Large intestine (tissue), 3 donors: ENCODE results near the gene KCNT2. TPM values are rescaled to one million over a fixed set of nuclear protein-coding genes. Genes with fewer than 3 reads are reported as not detected.
"Not testable (repeated sequence)": the region's sequence is repeated elsewhere in the genome, so short reads cannot be mapped to it uniquely, and the experiment has no call there.

Source experiments
- DNase-seq, 2 donors: peaks; one replicate each; pipeline versions ENCODE4 v3.0.0 to v3.0.0-alpha.2; 2013
- H3K27ac ChIP-seq: one replicate; pipeline ENCODE4 v1.5.1; 2013; ENCODE audit warnings: low read length
- H3K27me3 ChIP-seq: 2 replicates; pipeline ENCODE4 v1.6.1; 2013; ENCODE audit warnings: low read length; ENCODE audit not compliant: control insufficient read depth, insufficient read depth
- H3K36me3 ChIP-seq: 2 replicates; pipeline ENCODE4 v1.6.1; 2013; ENCODE audit warnings: low read length; ENCODE audit not compliant: control insufficient read depth, insufficient read depth
- H3K4me1 ChIP-seq: one replicate; pipeline ENCODE4 v1.6.1; 2013; ENCODE audit warnings: low read length; ENCODE audit not compliant: control insufficient read depth, insufficient read depth
- H3K4me3 ChIP-seq: one replicate; pipeline ENCODE4 v1.5.1; 2013; ENCODE audit warnings: low read length
- H3K9me3 ChIP-seq: one replicate; pipeline ENCODE4 v1.6.1; 2013; ENCODE audit warnings: mild to moderate bottlenecking, low read depth, low read length, moderate library complexity; ENCODE audit not compliant: control insufficient read depth
- WGBS: methylation state at CpG from one replicate; pipeline ENCODE4 v1.1.5; 2013; ENCODE audit warnings: low lambda C conversion rate; ENCODE audit not compliant: insufficient coverage; 5-methylcytosine and 5-hydroxymethylcytosine counted together
- polyA plus RNA-seq: library from polyadenylated mRNA; unstranded; fragments of 120-200 nt; gene quantifications from one replicate; pipeline ENCODE4 v1.2.1, GENCODE V29; 2013

The KCNT2 gene
- polyA plus RNA-seq, 1 donor, result 3.5 TPM

GRCh38 chr1:196550731-196551130, 57.5 kb downstream of the KCNT2 start:
- Histone ChIP-seq H3K9me3 (no peaks in the 10 kb centered on the region), H3K4me3 (no peak overlapping the region), H3K27me3 (no peaks in the 10 kb centered on the region), H3K27ac (no peak overlapping the region), H3K36me3 (no peaks in the 10 kb centered on the region), H3K4me1 (no peaks in the 10 kb centered on the region)
- no peak for DNase-seq

- H3K4me3 ChIP-seq, result no peak overlapping the region
- WGBS, result 94% methylated on average over 3 of the region's 3 CpGs
- no peaks in the 10 kb centered on the region for H3K4me1 ChIP-seq
- DNase-seq, result no peak
- no peaks in the 10 kb centered on the region for H3K27me3 ChIP-seq
- H3K9me3 ChIP-seq, result no peaks in the 10 kb centered on the region
- H3K27ac ChIP-seq, result no peak overlapping the region
- H3K36me3 ChIP-seq, result no peaks in the 10 kb centered on the region
Measured at GRCh38 chr1:196546272-196547111, 61.7 kb downstream of the KCNT2 start.

GRCh38 chr1:196545222-196545621, 63.0 kb downstream of the KCNT2 start:
- no peaks in the 10 kb centered on the region for H3K27me3 ChIP-seq
- H3K4me3 ChIP-seq, result no peak overlapping the region
- no peak for DNase-seq
- no peak overlapping the region for H3K27ac ChIP-seq
- no peaks in the 10 kb centered on the region for H3K9me3 ChIP-seq
- no peaks in the 10 kb centered on the region for H3K4me1 ChIP-seq
- WGBS, result 83% methylated on average over 1 of the region's 1 CpG
- H3K36me3 ChIP-seq, result no peaks in the 10 kb centered on the region

GRCh38 chr1:196544617-196545016, 63.6 kb downstream of the KCNT2 start:
- no peaks in the 10 kb centered on the region for H3K27me3 ChIP-seq
- H3K4me1 ChIP-seq, result no peaks in the 10 kb centered on the region
- H3K27ac ChIP-seq, result no peak overlapping the region
- DNase-seq, result no peak
- WGBS, result no CpG with 5 or more reads among the region's 1 CpG
- H3K9me3 ChIP-seq, result no peaks in the 10 kb centered on the region
- H3K4me3 ChIP-seq, result no peak overlapping the region
- H3K36me3 ChIP-seq, result no peaks in the 10 kb centered on the region

GRCh38 chr1:196543833-196544232, 64.4 kb downstream of the KCNT2 start:
- Histone ChIP-seq H3K9me3 (no peaks in the 10 kb centered on the region), H3K36me3 (no peaks in the 10 kb centered on the region), H3K27ac (no peak overlapping the region), H3K4me1 (no peaks in the 10 kb centered on the region), H3K27me3 (no peaks in the 10 kb centered on the region), H3K4me3 (no peak overlapping the region)
- 100% methylated on average over 1 of the region's 3 CpGs for WGBS
- DNase-seq, result no peak

GRCh38 chr1:196538473-196538872, 69.8 kb downstream of the KCNT2 start:
- DNase-seq, result no peak
- Histone ChIP-seq H3K27ac (no peak overlapping the region), H3K9me3 (peaks cover 9% of the 10 kb centered on the region), H3K36me3 (no peaks in the 10 kb centered on the region), H3K4me1 (no peaks in the 10 kb centered on the region), H3K4me3 (no peak overlapping the region), H3K27me3 (no peaks in the 10 kb centered on the region)
- no CpG with 5 or more reads among the region's 4 CpGs for WGBS

- Histone ChIP-seq H3K4me3 (no peak overlapping the region), H3K27me3 (no peaks in the 10 kb centered on the region), H3K4me1 (no peaks in the 10 kb centered on the region), H3K36me3 (no peaks in the 10 kb centered on the region), H3K9me3 (peaks cover 9% of the 10 kb centered on the region), H3K27ac (no peak overlapping the region)
- peak in 1 of 2 donors; percentile 13 for DNase-seq
- WGBS, result no CpG with 5 or more reads among the region's 3 CpGs
Measured at GRCh38 chr1:196535727-196536126, 72.5 kb downstream of the KCNT2 start.

GRCh38 chr1:196531737-196532524, 76.3 kb downstream of the KCNT2 start:
- 100% methylated on average over 2 of the region's 3 CpGs for WGBS

GRCh38 chr1:196527919-196528318, 80.3 kb downstream of the KCNT2 start:
- H3K4me3 ChIP-seq, result no peak overlapping the region
- no peak overlapping the region for H3K27ac ChIP-seq
- WGBS, result 85% methylated on average over 2 of the region's 2 CpGs
- H3K4me1 ChIP-seq, result no peaks in the 10 kb centered on the region
- no peak for DNase-seq
- no peaks in the 10 kb centered on the region for H3K36me3 ChIP-seq
- H3K9me3 ChIP-seq, result no peaks in the 10 kb centered on the region
- H3K27me3 ChIP-seq, result no peaks in the 10 kb centered on the region

More at GRCh38 chr1:196531737-196532524, 76.3 kb downstream of the KCNT2 start:
- Histone ChIP-seq H3K36me3 (no peaks in the 10 kb centered on the region), H3K4me3 (no peak overlapping the region), H3K27me3 (no peaks in the 10 kb centered on the region), H3K27ac (no peak overlapping the region), H3K4me1 (no peaks in the 10 kb centered on the region), H3K9me3 (peaks cover 5% of the 10 kb centered on the region)
- no peak for DNase-seq

GRCh38 chr1:196522574-196523345, 85.5 kb downstream of the KCNT2 start:
- no CpG with 5 or more reads among the region's 12 CpGs for WGBS
- DNase-seq, result not testable (repeated sequence)

More at GRCh38 chr1:196522574-196523345, 85.5 kb downstream of the KCNT2 start:
- H3K27ac ChIP-seq, H3K4me3 ChIP-seq, H3K9me3 ChIP-seq, H3K27me3 ChIP-seq, H3K4me1 ChIP-seq, H3K36me3 ChIP-seq: not testable (repeated sequence)
